ENCODE results near the gene TTC32. TPM values are rescaled to one million over a fixed set of nuclear protein-coding genes. Genes with fewer than 3 reads are reported as not detected.
"Not testable (repeated sequence)": the region's sequence is repeated elsewhere in the genome, so short reads cannot be mapped to it uniquely, and the experiment has no call there.

The TTC32 gene
- total RNA-seq, 4 donors from 2014 or later = 11.5 to 18.6 (median 14.1) TPM

GRCh38 chr2:19881221-19881907, 20.4 kb downstream of the TTC32 start:
- 82 to 92% methylated on average over 2 of the region's 2 CpGs for WGBS, 2 donors
- TF ChIP-seq POLR2A (IDR thresholded peaks at IDR 0.05) = no peak
- no peak for TF ChIP-seq CTCF (IDR thresholded peaks at IDR 0.05)
- no peak overlapping the region for H3K4me3 ChIP-seq (ENCODE audit: low read depth, poor library complexity, severe bottlenecking)
- peak; percentile 3 to 45 for DNase-seq (ENCODE audit: low spot score in 2 of 2)
- intact Hi-C loops (cut with DNase I; ENCODE audit: low total_unique reads) = no loop called here

- H3K4me3 ChIP-seq (ENCODE audit: low read depth, poor library complexity, severe bottlenecking); intact Hi-C loops (cut with DNase I; ENCODE audit: low total_unique reads): not testable (repeated sequence)
- DNase-seq (ENCODE audit: low spot score in 2 of 2) = peak in 1 of 2 donors; percentile 46
Observed at GRCh38 chr2:19880191-19880590, 21.6 kb downstream of the TTC32 start.

GRCh38 chr2:19879120-19879519, 22.7 kb downstream of the TTC32 start:
- intact Hi-C loops (cut with DNase I; ENCODE audit: low total_unique reads) = no loop called here
- H3K4me3 ChIP-seq (ENCODE audit: low read depth, poor library complexity, severe bottlenecking) = no peak overlapping the region
- DNase-seq (ENCODE audit: low spot score in 2 of 2) = peak in 1 of 2 donors; percentile 76
- WGBS, 2 donors = 83 to 94% methylated on average over 3 of the region's 3 CpGs
- no peak for TF ChIP-seq CTCF (IDR thresholded peaks at IDR 0.05)
- TF ChIP-seq POLR2A (IDR thresholded peaks at IDR 0.05) = no peak

- intact Hi-C loops (cut with DNase I; ENCODE audit: low total_unique reads) = no loop called here
- 97 to 98% methylated on average over 12 of the region's 12 CpGs for WGBS, 2 donors
- TF ChIP-seq POLR2A (IDR thresholded peaks at IDR 0.05) = no peak
- TF ChIP-seq CTCF (IDR thresholded peaks at IDR 0.05) = no peak
- no peak overlapping the region for H3K4me3 ChIP-seq (ENCODE audit: low read depth, poor library complexity, severe bottlenecking)
- DNase-seq (ENCODE audit: low spot score in 2 of 2) = peak in 1 of 2 donors; percentile 61
Observed at GRCh38 chr2:19878268-19879046, 23.3 kb downstream of the TTC32 start.

- intact Hi-C loops (cut with DNase I; ENCODE audit: low total_unique reads) = no loop called here
- WGBS, 2 donors = 66 to 74% methylated on average over 4 of the region's 4 CpGs
- no peak overlapping the region for H3K4me3 ChIP-seq (ENCODE audit: low read depth, poor library complexity, severe bottlenecking)
- TF ChIP-seq POLR2A (IDR thresholded peaks at IDR 0.05) (no peak), CTCF (IDR thresholded peaks at IDR 0.05) (no peak)
- DNase-seq (ENCODE audit: low spot score in 2 of 2) = peak in 1 of 2 donors; percentile 67
Observed at GRCh38 chr2:19876751-19877150, 25.0 kb downstream of the TTC32 start.

- 88 to 92% methylated on average over 1 of the region's 1 CpG for WGBS, 2 donors
- no peak for DNase-seq (ENCODE audit: low spot score in 2 of 2)
- intact Hi-C loops (cut with DNase I; ENCODE audit: low total_unique reads) = no loop called here
- no peak for TF ChIP-seq CTCF (IDR thresholded peaks at IDR 0.05)
- no peak for TF ChIP-seq POLR2A (IDR thresholded peaks at IDR 0.05)
- H3K4me3 ChIP-seq (ENCODE audit: low read depth, poor library complexity, severe bottlenecking) = no peak overlapping the region
Observed at GRCh38 chr2:19875280-19875679, 26.5 kb downstream of the TTC32 start.

Data from lower leg skin (tissue), 4 donors.